Hippocampal formation (tissue), 2 donors: ENCODE results near the gene CWH43.
"Not testable (repeated sequence)": the region's sequence is repeated elsewhere in the genome, so short reads cannot be mapped to it uniquely, and the experiment has no call there.

Source experiments
- DNase-seq, 2 donors: peaks; one replicate each; lab custom pipeline; 2025; lab: John Stamatoyannopoulos, UW

CWH43 gene

DNA sequence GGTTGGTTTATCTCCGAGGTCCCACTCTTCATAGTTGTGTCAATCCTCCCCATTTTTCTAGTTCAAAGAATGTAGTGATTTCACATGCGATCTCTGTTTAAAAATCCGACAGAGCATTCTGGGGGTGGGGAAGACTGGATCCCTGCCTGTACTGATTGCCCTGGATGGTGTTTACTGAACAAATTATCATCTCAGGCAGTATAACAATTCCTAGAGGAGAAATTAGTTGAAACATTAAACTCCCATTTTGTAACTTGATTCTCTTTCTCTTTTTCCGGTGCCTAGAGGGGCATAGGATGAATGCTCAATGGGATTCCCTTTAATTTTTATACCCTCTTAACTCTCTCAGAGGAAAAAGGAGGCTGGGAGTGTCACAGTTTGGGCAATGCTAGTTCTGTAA, 10.0 kb upstream of the CWH43 start:
- no peak for DNase-seq

DNA sequence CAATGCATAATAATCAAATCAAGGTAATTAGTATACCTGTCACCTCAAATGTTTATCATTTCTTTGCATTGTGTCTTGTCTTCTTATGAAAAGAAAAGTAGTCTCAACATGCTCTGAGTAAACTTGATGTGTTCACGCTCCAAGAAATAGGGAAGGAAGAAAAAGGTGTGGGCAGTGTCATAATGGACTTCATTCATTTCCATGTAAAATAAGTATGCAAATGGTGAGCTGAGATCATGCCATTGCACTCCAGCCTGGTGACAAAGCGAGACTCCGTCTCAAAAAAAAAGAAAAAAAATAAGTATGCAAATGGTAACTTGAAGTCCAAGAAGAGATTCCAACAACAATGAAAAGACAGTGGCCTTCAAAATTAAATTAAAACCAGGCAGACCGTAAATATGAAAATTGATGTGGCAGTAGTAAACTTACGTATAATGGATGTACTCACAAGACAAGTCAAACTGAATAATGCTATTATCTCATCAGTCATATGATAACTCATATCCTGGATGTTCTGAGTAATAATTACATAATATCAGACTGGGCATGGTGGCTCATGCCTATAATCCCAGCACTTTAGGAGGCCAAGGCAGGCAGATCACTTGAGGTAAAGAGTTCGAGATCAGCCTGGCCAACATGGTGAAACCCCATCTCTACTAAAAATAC, 6.0 kb upstream of the CWH43 start:
- DNase-seq = no peak

DNA sequence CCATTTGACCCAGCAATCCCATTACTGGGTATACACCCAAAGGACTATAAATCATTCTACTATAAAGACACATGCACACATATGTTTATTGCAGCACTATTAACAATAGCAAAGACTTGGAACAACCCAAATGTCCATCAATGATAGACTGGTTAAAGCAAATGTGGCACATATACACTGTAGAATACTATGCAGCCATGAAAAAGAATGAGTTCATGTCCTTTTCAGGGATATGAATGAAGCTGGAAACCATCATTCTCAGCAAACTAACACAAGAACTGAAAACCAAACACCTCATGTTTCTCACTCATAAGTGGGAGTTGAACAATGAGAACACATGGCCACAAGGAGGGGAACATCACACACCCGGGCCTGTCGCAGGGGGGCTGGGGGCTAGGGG, 2.1 kb upstream of the CWH43 start:
- DNase-seq = not testable (repeated sequence)

DNA sequence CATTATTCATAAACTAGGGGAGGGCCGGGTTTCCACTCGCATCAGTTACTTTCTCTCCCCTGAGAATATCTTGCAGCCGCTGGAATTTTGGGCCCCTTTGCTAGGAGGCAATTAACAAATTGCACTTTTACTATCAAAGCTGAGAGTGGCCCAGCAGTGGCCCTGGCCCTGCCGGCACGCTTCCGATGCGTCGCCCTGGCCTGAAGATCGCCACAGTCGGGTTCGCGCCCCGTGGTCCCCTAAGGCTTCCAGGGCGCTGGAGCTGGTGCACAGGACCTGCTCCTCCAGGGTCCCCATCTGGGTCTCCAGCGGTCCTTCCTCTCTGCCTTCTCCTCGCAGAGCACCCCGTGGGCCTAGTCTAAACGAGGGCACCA, 486 bp upstream of the CWH43 start:
- no peak for DNase-seq

DNA sequence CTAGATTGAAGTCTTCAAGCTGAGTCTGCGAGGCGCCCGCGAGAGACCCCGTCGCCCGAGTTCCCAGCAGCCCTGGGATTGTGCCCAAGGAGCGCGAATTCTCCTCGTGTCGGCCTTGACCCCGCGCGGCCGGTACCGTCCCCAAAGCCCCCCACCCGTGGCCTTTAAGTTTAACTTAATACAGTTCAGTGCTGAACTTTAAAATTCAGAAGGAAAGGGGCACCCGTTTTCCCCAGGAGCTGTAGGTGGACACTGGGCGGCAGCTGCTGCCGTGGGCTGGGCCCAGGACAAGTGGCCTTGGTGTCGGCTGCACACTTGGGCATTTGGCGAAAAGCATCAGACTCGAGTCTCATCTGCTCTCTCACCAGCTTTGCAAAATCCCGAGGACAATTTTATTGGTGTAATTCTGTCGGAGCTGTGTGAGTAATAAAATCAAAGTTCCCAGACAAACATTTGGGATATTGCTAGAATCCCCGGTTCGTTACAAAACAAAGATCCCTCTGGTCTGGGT, 634 bp downstream of the CWH43 start:
- no peak for DNase-seq

DNA sequence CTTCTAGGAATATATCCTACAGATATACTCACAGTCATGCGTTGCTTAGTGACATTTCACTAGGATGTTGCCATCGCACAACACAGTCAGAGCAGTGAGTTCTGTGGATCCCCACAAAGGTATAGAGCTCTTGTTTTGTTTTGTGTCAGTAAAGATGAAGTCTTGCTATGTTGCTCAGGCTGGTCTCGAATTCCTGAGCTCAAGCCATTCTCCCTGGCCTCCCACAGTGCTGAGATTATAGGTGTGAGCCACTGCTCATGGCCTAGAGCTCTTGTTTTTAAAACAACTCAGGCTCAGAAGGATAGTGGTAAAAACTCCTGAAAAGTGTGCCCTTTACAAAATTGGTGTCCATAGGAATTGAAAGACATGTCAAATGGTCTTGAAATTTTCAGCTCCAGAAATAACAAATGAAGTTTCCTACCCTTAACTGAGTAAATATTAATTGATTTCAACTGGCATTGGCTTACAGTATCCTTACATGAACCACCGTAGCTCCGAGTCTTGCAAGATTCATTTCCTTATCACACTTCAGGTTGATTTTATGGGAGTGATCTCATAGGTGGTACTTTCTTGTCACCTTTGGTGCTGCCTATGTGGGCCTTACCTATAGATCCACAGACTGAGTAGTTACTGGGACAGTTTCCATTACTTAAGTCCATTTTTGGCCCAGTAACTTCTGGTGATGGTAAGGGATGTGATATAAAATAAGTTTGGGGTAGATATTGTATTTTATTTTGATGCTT, 3.6 kb downstream of the CWH43 start:
- no peak for DNase-seq

DNA sequence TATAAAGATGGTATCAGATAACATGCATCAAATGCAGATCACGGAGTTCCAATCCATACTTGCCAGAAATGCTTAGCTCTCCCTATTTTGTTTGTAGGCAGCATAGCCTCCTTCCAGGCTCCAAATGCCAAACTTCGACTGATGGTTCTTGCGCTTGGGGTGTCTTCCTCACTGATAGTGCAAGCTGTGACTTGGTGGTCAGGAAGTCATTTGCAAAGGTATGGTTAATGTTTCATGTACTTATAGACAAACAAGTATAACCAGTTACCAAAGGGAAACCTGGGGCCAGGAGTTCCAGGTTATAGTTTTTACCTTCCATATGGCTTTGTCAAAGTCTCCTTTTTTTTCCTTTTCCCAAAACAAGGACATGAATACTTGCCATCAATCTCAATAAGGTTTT, 5.3 kb downstream of the CWH43 start:
- DNase-seq = no peak

DNA sequence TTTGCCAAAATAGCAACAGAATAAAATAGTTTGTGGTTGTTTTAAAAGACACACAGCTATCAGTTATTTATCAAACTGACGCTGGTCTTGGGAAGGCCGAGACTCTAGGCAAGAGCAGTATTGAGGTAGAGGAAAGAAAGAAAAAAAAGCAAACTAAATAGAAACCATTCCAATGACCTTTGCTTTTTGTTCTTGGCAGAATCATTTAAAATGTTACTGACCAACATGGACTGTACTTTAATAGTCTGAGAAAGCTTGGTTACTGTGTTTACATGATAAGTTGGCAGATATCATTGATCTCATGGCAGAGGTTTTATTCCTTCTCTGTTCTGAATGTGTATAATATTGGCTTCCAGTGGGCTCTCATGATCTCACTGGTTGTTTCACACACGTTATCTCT, 11.9 kb downstream of the CWH43 start:
- DNase-seq = no peak

DNA sequence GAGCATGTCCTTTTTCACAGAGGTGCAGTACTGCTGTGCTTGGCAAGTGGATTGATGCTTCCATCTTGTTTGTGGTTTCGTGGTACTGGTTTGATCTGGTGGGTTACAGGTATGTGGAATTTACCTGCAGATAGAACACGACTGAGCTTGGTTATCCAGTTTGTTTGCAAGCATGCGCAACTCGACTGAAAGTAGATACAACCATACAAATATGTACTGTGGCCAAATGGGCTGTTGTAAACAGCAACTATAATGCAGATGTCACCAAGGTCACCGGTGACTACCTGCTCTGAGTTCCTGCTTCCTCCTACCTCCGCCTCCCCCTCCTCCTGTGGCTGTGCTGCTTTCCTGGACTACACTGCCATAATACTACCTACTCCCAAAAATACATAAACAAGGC, 12.4 kb downstream of the CWH43 start:
- DNase-seq = no peak

DNA sequence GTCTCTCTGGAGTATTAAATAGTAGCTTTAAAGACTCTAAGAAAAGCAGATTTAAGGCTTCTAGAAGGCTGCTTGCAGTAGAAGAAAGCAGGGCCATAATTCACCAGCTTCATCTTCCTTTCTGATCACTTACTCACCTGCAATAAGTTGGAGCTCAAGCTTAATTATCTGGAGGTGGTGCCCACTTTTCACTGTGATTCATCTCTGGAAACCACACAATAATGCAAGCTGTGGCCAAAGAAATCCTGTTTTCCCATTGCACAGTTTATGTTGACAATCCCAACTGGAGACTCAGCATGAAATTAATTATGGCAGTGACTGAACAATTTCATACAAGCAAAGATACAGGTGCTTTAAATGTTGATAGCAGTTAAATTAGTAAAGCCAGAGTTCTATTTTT, 14.7 kb downstream of the CWH43 start:
- DNase-seq = no peak

DNA sequence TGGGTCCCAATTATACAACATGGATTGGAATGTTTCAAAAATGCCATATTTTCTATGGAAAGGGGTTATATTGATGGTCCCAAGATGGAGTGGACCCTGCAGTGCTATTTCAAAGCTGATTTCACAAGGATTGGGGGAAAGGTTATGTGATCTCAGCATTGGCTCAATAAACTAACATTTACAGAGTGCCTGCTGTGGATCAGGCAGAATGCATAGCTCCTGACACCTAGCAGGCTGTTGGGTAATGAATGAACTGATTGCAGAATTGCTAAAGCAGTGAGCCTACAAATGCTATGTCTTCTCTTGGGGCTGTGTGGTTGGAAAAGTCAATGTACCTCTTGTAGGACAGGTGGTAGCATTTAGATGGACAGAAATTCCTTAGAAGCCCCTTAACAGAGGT, 16.9 kb downstream of the CWH43 start:
- DNase-seq = no peak

DNA sequence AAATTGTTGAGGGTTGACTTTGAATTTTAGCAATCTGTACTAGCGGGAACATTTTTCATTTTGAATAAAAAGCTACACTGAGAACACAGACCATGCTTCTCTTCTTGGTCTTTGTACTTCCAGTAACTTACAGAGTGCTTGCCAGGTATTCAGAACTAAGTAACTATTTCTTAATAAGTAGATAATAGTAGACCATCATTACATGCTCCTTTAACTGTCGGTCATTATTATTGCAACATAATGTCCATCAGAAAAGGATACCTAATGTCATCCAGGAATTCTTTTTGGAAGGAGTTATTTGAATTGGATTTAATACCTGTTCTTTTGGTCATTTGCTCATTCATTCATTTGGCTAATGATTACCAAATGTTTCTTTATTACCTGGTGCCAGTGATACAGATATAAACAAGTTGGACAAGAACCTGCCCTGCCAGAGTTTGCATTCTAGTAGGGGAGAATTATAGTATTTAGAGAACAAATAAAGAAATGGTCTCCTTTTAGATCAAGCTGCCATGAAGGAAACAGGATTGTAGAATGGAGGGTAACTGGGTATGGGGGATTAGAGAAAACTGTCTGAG, 32.7 kb downstream of the CWH43 start:
- no peak for DNase-seq

DNA sequence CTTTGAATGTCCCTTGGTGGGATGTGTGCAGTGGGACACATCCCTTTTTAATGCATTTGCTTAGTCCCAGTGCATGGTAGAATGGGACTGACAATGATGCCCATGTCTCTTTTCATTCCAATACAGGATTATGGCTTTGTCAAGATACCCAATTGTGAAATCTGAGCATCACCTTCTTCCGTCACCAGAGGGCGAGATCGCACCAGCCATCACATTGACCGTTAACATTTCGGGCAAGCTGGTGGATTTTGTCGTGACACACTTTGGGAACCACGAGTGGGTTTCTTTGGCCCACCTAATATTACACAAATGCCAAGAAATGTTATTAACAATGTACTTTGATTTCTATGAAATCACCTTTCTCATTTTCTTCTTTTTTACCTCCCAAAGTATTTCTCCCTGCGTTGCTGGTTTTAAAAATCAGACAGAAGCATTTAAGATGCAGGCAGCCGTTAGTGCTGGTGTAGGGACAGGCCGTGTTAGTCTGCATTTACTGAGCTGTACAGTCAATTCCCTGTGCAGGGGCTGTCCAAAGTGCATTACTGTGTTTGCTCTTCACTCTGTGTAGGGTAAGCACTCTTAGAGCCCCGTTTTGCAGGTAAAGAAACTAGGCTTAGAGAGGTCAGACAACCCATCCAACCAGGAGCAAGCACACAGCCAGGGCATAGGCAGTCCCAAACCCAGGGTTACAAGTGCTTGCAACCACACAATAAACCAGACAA, 46.5 kb downstream of the CWH43 start:
- peak in 1 of 2 donors; percentile 47 for DNase-seq

DNA sequence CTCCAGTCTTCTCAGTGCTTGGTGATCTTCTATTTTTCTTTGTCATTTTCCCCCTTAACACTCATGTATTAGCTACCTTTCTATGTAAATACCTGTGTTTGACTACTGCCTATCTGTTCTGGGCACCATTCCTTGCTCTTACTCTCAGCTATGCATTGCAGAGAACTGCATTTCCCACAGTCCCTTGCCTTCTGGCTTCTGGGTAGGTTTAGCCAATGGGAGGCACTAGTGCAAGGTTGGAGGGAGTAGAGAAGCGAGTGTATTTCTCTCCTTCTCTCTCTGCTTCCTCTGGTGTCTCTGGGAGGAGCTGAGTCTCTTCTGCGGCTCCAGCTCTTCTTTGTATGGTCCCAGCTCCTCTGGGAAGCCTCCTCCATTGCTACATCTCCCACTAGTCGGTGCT, 50.5 kb downstream of the CWH43 start:
- no peak for DNase-seq

DNA sequence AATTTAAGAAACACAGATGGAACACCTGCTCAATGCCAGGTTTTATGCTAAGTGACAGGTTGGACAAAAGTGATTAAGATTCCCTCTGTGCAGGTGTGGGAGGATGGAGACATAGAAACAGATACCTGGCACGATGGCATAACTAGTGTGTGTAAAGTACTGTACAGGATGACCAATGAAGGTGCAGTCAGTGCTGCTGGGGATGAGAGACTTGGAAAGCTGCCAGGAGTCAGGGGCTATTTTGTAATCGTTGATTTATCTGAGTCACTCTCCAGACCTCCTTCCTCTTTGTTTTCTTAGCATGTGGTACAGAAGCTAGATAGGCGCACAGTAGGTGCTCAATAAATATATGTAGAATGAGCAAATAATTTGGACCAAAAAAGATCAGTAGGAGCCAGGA, 58.2 kb downstream of the CWH43 start:
- DNase-seq = no peak

DNA sequence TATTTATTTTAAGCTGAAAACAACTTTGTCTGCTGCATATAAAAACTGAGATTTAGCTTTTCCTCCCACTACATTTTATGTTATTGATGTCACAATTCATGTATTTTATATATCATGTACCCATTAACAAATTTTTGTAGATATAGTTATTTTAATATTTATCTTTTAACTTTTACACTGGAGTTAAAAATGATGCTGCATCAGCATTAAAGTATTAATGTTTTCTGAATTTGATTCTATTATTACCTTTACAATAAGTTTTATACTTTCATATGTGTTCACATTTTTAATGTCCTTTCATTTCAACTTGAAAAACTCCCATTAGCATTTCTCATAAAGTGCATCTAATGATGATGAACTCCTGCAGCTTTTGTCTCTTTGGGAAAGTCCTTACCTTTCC, 72.2 kb downstream of the CWH43 start:
- DNase-seq = no peak

DNA sequence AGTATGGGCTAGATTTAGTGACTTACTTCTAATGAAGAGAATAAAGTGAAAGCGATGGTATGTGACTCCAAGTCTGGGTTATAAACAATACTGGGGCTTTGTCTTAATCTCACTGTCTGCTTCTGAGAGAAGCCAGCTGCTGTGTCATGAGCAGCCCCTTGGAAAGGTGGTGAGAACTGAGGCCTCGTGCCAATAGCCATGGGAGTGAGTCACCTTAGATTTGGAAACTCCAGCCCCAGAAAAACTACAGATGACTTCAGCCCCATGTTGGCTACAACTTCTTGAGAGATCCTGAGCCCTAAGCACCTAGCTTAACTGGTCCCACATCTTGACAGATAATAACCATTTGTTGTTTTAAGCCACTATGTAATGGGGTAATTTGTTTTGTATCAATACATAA, 77.6 kb downstream of the CWH43 start:
- DNase-seq = no peak

DNA sequence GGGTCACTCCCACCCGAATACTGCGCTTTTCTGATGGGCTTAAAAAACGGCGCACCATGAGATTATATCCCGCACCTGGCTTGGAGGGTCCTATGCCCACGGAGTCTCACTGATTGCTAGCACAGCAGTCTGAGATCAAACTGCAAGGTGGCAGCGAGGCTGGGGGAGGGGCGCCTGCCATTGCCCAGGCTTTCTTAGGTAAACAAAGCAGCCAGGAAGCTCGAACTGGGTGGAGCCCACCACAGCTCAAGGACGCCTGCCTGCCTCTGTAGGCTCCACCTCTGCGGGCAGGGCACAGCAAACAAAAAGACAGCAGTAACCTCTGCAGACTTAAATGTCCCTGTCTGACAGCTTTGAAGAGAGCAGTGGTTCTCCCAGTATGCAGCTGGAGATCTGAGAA, 86.1 kb downstream of the CWH43 start:
- not testable (repeated sequence) for DNase-seq

DNA sequence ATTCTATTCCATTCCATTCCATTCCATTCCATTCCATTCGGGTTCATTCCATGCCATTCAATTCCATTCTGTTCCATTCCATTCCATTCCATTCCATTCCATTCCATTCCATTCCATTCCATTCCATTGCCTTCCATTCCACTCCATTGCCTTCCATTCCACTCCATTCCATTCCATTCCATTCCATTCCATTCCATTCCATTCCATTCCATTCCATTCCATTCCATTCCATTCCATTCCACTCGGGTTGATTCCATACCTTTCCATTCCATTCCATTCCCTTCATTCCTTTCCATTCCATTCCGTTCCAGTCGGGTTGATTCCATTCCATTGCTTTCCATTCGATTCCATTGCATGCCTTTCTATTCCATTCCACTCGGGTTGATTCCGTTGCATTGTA, 105.8 kb downstream of the CWH43 start:
- not testable (repeated sequence) for DNase-seq

DNA sequence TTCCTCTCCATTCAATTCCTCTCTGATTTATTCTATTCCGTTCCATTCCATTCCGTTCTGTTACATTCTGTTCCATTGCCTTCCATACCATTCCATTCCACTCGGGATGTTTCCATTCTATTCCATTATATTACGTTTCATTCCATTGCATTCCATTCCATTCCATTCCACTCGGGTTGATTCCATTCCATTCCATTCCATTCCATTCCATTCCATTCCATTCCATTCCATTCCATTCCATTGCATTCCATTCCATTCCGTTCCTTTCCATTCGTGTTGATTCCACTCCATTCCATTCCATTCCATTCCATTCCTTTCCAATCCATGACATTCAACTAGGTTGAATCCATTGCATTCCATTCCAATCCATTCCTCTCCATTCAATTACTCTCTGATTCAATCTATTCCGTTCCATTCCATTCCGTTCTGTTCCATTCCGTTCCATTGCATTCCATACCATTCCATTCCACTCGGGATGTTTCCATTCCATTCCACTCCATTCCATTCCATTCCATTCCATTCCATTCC, 106.6 kb downstream of the CWH43 start:
- DNase-seq = not testable (repeated sequence)

DNA sequence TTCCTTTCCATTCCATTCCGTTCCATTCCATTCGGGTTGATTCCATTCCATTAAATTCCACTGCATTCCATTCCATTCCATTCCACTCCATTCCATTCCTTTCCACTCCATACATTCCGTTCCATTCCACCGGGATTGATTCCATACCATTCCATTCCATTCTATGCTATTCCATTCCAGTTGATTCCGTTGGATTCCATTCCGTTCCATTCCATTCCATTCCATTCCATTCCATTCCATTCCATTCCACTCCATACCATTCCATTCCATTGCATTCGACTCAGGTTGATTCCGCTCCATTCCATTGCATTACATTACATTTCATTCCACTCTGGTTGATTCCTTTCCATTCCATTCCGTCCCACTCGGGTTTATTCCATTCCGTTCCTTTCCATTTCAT, 110.1 kb downstream of the CWH43 start:
- not testable (repeated sequence) for DNase-seq

DNA sequence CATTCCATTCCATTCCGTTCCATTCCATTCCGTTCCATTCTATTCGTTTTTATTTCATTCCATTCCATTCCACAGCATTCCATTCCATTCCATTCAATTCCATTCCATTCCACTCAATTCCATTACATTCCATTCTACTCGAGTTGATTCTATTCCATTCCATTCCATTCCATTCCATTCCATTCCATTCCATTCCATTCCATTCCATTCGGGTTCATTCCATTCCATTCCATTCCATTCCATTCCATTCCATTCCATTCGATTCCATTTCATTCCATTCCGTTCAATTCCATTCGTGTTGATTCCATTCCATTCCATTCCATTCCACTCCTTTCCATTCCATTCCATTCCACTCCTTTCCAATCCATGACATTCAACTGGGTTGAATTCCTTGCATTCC, 110.6 kb downstream of the CWH43 start:
- DNase-seq = not testable (repeated sequence)
